BJ (cell line): ENCODE measurements around the gene SAMHD1. TPM values are rescaled to one million over a fixed set of nuclear protein-coding genes. Genes with fewer than 3 reads are reported as not detected.

ENCODE experiments used
- CTCF ChIA-PET: fragments of 350-600 bp; formaldehyde crosslinking; extraction: SDS; loops from one replicate; lab custom pipeline; 2021; ENCODE audit warnings: antibody characterized with exemption, inconsistent platforms; lab: Yijun Ruan, JAX
- POLR2A ChIA-PET: fragments of 300-600 bp; sonication (Branson Sonifier 250); formaldehyde crosslinking; extraction: SDS; loops from one replicate; lab custom pipeline; 2021; ENCODE audit warnings: antibody characterized with exemption; lab: Charles Lee
- DNase-seq: peaks from one replicate; pipeline ENCODE4 v3.0.0-alpha.2; 2011; ENCODE audit warnings: low read depth
- H3K27me3 ChIP-seq: 2 replicates; pipeline ENCODE4 v1.6.0; 2011; ENCODE audit warnings: low read length; ENCODE audit not compliant: control insufficient read depth, insufficient read depth
- H3K36me3 ChIP-seq: 2 replicates; pipeline ENCODE4 v1.5.1; 2011; ENCODE audit warnings: low read length; ENCODE audit not compliant: control insufficient read depth, insufficient read depth
- H3K4me3 ChIP-seq: 2 replicates; pipeline ENCODE4 v1.5.1; 2011; ENCODE audit warnings: low read depth, mild to moderate bottlenecking, control low read depth, low read length
- polyA plus RNA-seq: library from polyadenylated mRNA; depleted of rRNA; stranded (reverse); fragments of >200 nt; gene quantifications from 2 replicates; pipeline ENCODE4 v1.2.3, GENCODE V29; 2011
- TF ChIP-seq, protein P1 (sequence below): IDR thresholded peaks from 2 replicates; pipeline ENCODE4 v1.5.1; 2011; ENCODE audit warnings: low read depth, mild to moderate bottlenecking, control low read depth, inconsistent platforms, low read length, moderate library complexity; ENCODE audit not compliant: insufficient read depth

Gene SAMHD1
- polyA plus RNA-seq, 1 experiment, result 5.6 TPM

DNA sequence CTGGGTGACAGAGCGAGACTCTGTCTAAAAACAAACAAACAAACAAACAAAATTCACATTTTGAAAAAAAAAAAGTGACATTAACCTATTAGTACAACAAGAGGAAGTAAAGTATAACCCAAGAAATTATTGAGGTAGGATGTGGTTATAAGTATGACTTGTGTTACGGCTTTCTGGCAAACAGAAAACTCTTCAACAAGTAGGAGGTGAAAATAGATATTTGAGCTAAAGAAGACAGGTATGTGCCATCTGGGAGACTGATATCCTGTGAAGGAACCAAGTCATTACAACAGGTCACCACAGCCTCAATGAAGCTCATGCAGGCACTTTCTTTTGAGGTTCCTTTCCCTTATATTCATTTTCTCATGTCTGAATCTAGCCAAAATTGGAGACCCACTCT lies 46.8 kb downstream of the SAMHD1 start:
- ChIA-PET CTCF (interaction anchor here (1.0 kb wide), 2 partner anchors 13 to 15 kb away, joined by 3 to 4 read pairs; no protein-coding TSS in a partner anchor), POLR2A (no interaction called here)
- no peaks in the 10 kb centered on the region for H3K36me3 ChIP-seq
- no peak for DNase-seq
- no peak overlapping the region for H3K4me3 ChIP-seq
- H3K27me3 ChIP-seq, result no peaks in the 10 kb centered on the region
- TF ChIP-seq, protein P1, sequence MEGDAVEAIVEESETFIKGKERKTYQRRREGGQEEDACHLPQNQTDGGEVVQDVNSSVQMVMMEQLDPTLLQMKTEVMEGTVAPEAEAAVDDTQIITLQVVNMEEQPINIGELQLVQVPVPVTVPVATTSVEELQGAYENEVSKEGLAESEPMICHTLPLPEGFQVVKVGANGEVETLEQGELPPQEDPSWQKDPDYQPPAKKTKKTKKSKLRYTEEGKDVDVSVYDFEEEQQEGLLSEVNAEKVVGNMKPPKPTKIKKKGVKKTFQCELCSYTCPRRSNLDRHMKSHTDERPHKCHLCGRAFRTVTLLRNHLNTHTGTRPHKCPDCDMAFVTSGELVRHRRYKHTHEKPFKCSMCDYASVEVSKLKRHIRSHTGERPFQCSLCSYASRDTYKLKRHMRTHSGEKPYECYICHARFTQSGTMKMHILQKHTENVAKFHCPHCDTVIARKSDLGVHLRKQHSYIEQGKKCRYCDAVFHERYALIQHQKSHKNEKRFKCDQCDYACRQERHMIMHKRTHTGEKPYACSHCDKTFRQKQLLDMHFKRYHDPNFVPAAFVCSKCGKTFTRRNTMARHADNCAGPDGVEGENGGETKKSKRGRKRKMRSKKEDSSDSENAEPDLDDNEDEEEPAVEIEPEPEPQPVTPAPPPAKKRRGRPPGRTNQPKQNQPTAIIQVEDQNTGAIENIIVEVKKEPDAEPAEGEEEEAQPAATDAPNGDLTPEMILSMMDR, result no peak

DNA sequence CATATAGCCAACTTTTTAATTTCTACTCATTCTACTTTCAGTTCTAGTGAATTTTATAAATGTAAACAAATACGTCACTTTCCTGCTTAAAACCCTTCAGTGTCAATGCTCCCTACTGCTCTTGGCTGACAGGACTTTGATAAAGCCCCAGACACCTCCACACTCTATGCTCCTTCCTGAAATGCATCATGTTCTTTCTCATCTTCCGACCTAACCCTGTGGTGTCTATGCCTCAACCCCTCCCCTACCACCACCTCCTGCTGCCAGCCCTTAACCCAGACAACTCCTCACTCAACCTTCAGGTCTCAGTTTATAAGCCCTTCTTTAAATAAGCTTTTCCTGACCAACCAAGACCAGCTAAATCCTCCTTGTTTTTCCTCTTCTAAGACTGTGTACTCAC lies 56.5 kb downstream of the SAMHD1 start:
- Histone ChIP-seq H3K4me3 (no peak overlapping the region), H3K36me3 (no peaks in the 10 kb centered on the region), H3K27me3 (no peaks in the 10 kb centered on the region)
- TF ChIP-seq, protein P1, result no peak
- POLR2A ChIA-PET, result no interaction called here
- no peak for DNase-seq
- CTCF ChIA-PET, result no interaction called here

DNA sequence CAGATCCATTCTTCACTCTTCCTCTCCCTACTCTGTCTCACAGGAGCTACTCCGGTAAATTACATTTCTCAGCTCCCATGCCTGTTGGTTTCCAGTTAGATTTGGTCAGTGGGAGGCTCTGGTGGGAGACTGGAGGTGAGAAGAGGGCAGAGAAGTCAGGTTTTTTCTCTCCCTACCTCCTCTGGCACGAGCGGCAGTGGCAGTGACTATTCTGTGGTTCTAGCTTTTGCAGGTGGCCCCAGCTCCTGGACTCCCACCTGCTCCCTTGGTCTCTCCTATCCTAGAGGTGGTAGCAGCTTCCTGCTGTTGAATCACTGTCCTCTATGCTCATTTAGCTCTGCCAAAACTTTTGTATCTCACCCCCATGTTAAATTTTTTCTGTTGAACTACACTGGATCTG lies 57.7 kb downstream of the SAMHD1 start:
- ChIA-PET POLR2A (no interaction called here), CTCF (interaction anchor here (0.6 kb wide), 1 partner anchor 205 kb away, joined by 3 read pairs; no protein-coding TSS in a partner anchor)
- H3K4me3 ChIP-seq, result no peak overlapping the region
- no peaks in the 10 kb centered on the region for H3K36me3 ChIP-seq
- DNase-seq, result no peak
- H3K27me3 ChIP-seq, result no peaks in the 10 kb centered on the region
- TF ChIP-seq, protein P1, result no peak

DNA sequence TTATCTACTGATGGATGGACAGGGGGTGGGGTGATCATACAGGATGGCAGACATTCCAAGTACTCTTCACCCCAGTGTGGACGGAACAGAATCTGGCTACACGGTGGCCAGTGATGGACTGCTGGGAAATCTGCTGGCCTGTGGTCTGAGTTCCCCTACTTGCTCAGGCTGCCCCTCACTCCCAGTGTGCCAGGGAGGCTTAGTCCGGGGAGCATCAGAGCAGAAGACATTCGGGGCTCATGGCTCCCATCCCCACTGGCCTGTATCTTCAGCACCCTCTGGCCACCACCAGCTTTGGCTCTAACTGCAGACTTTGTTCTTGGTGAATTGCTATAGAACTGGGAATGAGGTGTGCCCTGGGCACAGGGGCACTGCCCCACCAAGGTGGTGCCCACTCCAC lies 60.3 kb downstream of the SAMHD1 start:
- TF ChIP-seq, protein P1, result no peak
- DNase-seq, result no peak
- ChIA-PET CTCF (no interaction called here), POLR2A (no interaction called here)
- Histone ChIP-seq H3K27me3 (no peaks in the 10 kb centered on the region), H3K36me3 (no peaks in the 10 kb centered on the region), H3K4me3 (no peak overlapping the region)

DNA sequence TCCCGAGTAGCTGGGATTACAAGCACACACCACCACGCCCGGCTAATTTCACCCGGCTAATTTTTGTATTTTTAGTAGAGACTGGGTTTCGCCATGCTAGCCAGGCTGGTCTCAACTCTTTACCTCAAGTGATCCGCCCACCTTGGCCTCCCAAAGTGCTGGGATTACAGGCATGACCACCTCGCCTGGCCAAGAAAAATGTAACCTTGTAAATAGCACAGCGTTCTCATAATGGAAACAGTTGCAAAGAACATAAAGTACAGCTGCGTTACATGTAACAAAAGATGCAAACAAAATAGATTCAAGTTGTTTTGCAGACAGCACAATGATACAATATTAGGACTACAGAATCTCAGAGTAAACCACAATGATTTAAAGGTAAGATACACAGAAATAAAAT lies 60.9 kb downstream of the SAMHD1 start:
- CTCF ChIA-PET, result interaction anchor here (0.7 kb wide), 1 partner anchor 29 kb away, joined by 3 read pairs; no protein-coding TSS in a partner anchor
- POLR2A ChIA-PET, result no interaction called here
- TF ChIP-seq, protein P1, result no peak
- no peak for DNase-seq
- Histone ChIP-seq H3K36me3 (no peaks in the 10 kb centered on the region), H3K4me3 (no peak overlapping the region), H3K27me3 (no peaks in the 10 kb centered on the region)
